ENCODE measurements around the gene ZP1. TPM values are rescaled to one million over a fixed set of nuclear protein-coding genes. Genes with fewer than 3 reads are reported as not detected.

The ZP1 gene
- total and polyA plus RNA-seq, 2 of the 8 experiments (the other 6 are each of a cell fraction or from before 2014, with no cell fraction given): not detected

DNA sequence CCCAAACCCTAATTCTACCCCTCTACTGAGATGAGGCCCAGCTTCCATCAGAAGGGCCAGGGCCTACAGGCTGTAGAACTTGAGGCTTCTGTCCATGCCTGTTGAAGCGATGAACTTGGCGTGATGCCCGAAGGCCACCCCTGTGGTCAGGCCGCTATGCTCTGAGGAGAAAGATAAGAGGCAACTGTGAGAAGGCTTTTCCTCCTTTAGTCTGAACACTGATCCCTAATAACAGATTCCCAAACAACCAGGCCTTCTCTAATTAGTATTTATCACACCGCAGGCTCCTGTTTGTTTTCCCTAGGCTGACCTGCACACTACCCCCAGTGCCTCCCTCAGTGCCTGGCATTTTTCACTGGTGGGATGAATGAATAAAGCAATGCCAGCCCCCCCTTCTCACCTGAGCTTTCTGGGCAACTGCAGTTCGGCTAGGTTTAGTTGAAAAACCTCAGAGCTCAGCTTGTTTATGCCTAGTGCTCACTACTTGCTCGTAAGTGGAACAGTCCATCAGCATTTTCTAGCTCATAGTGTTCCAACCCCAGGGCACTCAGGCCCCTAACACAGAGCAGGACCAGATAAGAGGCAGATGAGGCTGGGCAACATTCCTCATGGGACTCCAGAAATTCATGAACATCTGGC is 23.9 kb downstream of the ZP1 start:
- ChIA-PET CTCF (ENCODE audit: partially characterized antibody) (interaction anchor here (0.7 to 23.0 kb wide), 5 partner anchors 7 to 91 kb away, joined by 3 to 522 read pairs (median 9); no protein-coding TSS in a partner anchor), POLR2A (ENCODE audit: partially characterized antibody) (interaction anchor here (0.7 to 3.9 kb wide), 8 partner anchors 11 to 114 kb away, joined by 3 to 17 read pairs (median 4); partner anchors contain the start of gene TMEM132A)
- Histone ChIP-seq H3K4me1 (replicated peaks in 1 of 4; ENCODE audit: control insufficient read depth in 3 of 4, insufficient read depth in 4 of 4, low read length in 3 of 4) (no peaks in the 10 kb centered on the region), H3K4ac (replicated peaks; ENCODE audit: insufficient read length, low read depth, low read length) (no peak overlapping the region), H3K79me2 (ENCODE audit: control insufficient read depth in 1 of 2, insufficient read depth in 2 of 2, low read length in 2 of 2) (no peaks in the 10 kb centered on the region), H2BK15ac (ENCODE audit: low read length) (no peak overlapping the region), H3K9me3 (ENCODE audit: insufficient read depth in 2 of 2, low read depth in 1 of 2, low read length in 1 of 2) (no peaks in the 10 kb centered on the region), H4K20me1 (replicated peaks in 1 of 2; ENCODE audit: control insufficient read depth in 1 of 2, insufficient read depth in 2 of 2, low read length in 2 of 2) (peaks cover 0 to 7% of the 10 kb centered on the region in 2 experiments), H3K9ac (replicated peaks in 1 of 4; ENCODE audit: extremely low read depth in 1 of 4, low read depth in 3 of 4, low read length in 3 of 4) (no peak overlapping the region), H4K8ac (ENCODE audit: extremely low read depth, insufficient read depth, low read length) (no peak overlapping the region), H3K27me3 (replicated peaks in 1 of 4; ENCODE audit: control insufficient read depth in 3 of 4, extremely low read depth in 1 of 4, insufficient read depth in 3 of 4, low read length in 3 of 4) (no peaks in the 10 kb centered on the region), H4K91ac (replicated peaks; ENCODE audit: insufficient read length, low read length) (no peak overlapping the region), H3K79me1 (ENCODE audit: low read depth, low read length) (no peaks in the 10 kb centered on the region; the same call in 1 of the 2 replicates), H3K56ac (replicated peaks; ENCODE audit: insufficient read length, low read depth, low read length) (no peak overlapping the region), H3K27ac (ENCODE audit: low read depth, low read length) (no peak overlapping the region), H3K23ac (ENCODE audit: insufficient read length) (no peak overlapping the region), H2BK120ac (replicated peaks; ENCODE audit: low read depth, low read length) (no peak overlapping the region), H2AK5ac (ENCODE audit: low read depth, low read length) (no peak overlapping the region), H3K18ac (ENCODE audit: extremely low read depth, low read length) (no peak overlapping the region), H2BK5ac (ENCODE audit: low read depth, low read length) (no peak overlapping the region), H3K36me3 (ENCODE audit: control insufficient read depth in 2 of 4, insufficient read depth in 4 of 4, low read length in 3 of 4) (peaks cover 5 to 44% (median 28%) of the 10 kb centered on the region in 4 experiments), H3K23me2 (ENCODE audit: low read depth, low read length) (no peaks in the 10 kb centered on the region), H3K4me3 (ENCODE audit: extremely low read depth in 1 of 4, insufficient read depth in 2 of 4, low read depth in 3 of 4, low read length in 4 of 4) (no peak overlapping the region), H2BK20ac (ENCODE audit: low read length) (no peak overlapping the region), H2AFZ (ENCODE audit: low read length) (no peak overlapping the region), H3K14ac (ENCODE audit: insufficient read length) (no peak overlapping the region), H3K4me2 (ENCODE audit: insufficient read depth in 1 of 2, low read depth in 2 of 2, low read length in 2 of 2) (no peak overlapping the region), H2BK12ac (ENCODE audit: low read depth, low read length) (no peak overlapping the region), H4K5ac (ENCODE audit: insufficient read length, low read depth, low read length) (no peak overlapping the region)
- FAIRE-seq (no peak), DNase-seq (ENCODE audit: low read depth in 1 of 2, low spot score in 2 of 2) (no peak)
- WGBS, 2 experiments (ENCODE audit: extremely low coverage in 1 of 2, insufficient coverage in 1 of 2, insufficient read length in 1 of 2, insufficient replicate concordance in 2 of 2, low coverage in 1 of 2, low lambda C conversion rate in 2 of 2, missing lambda C conversion rate in 1 of 2): 94% methylated on average over 7 of the region's 7 CpGs; no CpG with 5 or more reads in 1 of the 2 experiments
- no peak for TF ChIP-seq RNF2 (IDR thresholded peaks at IDR 0.05; ENCODE audit: borderline replicate concordance, low read depth, low read length, missing control alignments, poor library complexity, severe bottlenecking)
- TF ChIP-seq RBBP5 (IDR thresholded peaks at IDR 0.05; ENCODE audit: borderline replicate concordance, low read depth, low read length): no peak
- TF ChIP-seq CBX5 (IDR thresholded peaks at IDR 0.05; ENCODE audit: low read depth, low read length): no peak
- TF ChIP-seq SP2 (IDR thresholded peaks at IDR 0.05; ENCODE audit: low read length): no peak
- no peak for TF ChIP-seq POLR2A (IDR thresholded peaks at IDR 0.05; ENCODE audit: control extremely low read depth in 1 of 2, low read depth in 2 of 2, low read length in 2 of 2)
- TF ChIP-seq RAD21 (IDR thresholded peaks at IDR 0.05 in 1 of 2, conservative IDR thresholded peaks at IDR 0.05 in 1 of 2; ENCODE audit: low read depth in 2 of 2, low read length in 2 of 2): no peak
- no peak for TF ChIP-seq CTBP2 (IDR thresholded peaks at IDR 0.05; ENCODE audit: borderline replicate concordance, insufficient read depth, insufficient read length, low read length)
- TF ChIP-seq, protein P1, sequence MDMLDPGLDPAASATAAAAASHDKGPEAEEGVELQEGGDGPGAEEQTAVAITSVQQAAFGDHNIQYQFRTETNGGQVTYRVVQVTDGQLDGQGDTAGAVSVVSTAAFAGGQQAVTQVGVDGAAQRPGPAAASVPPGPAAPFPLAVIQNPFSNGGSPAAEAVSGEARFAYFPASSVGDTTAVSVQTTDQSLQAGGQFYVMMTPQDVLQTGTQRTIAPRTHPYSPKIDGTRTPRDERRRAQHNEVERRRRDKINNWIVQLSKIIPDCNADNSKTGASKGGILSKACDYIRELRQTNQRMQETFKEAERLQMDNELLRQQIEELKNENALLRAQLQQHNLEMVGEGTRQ (IDR thresholded peaks at IDR 0.05; ENCODE audit: low read length): no peak
- no peak for TF ChIP-seq CREB1 (IDR thresholded peaks at IDR 0.05)
- no peak for TF ChIP-seq CHD1 (IDR thresholded peaks at IDR 0.05; ENCODE audit: low read depth, low read length)
- no peak for TF ChIP-seq PHF8 (conservative IDR thresholded peaks at IDR 0.05; ENCODE audit: low read depth, low read length)
- TF ChIP-seq CHD2 (IDR thresholded peaks at IDR 0.05; ENCODE audit: low read length): no peak
